Measurements from ENCODE around the gene CRTC3.

- TF ChIP-seq CTCF (conservative IDR thresholded peaks at IDR 0.05; ENCODE audit: low read depth, low read length) (no peak), EZH2 (IDR thresholded peaks at IDR 0.05; ENCODE audit: borderline replicate concordance, low read depth, low read length, poor library complexity, severe bottlenecking) (no peak)
These were observed 42.5 kb upstream of the CRTC3 start for GRCh38 chr15:90487186-90487585.

Data from A673 (cell line).